ENCODE measurements around the gene ZNF628. TPM values are rescaled to one million over a fixed set of nuclear protein-coding genes. Genes with fewer than 3 reads are reported as not detected.
"Not testable (repeated sequence)": the region's sequence is repeated elsewhere in the genome, so short reads cannot be mapped to it uniquely, and the experiment has no call there.

ZNF628 gene
- polyA plus RNA-seq, 3 donors, result 5.1 to 6.8 (median 5.2) TPM

DNA sequence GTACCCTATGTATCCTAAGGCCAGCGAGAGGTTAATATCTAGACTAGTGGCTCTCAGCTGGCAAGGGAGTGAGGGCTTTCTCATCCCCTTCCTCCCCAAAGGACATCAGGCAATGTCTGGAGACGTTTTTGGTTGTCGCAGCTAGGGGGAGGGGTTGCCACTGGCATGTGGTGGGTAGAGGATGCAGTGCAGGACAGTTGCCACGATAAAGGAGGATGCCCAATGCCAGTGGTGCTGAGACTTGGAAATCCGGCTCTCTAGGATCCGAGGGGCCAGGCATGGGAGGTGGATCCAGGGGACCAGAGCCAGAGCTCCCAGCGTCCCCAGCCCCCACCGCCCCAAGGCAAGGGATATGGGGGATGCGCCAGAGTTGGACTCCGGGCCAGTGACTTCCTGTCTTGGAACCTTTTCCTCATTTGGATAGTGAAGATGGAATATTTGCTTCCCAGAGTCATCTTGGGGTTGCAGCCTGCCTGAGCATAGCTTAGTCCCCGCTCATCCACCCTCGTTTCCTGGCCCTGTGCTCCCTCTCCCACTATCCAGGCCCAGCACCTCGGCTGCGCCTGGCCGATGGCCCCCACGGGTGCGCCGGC, 16.7 kb downstream of the ZNF628 start:
- DNase-seq, result no peak

DNA sequence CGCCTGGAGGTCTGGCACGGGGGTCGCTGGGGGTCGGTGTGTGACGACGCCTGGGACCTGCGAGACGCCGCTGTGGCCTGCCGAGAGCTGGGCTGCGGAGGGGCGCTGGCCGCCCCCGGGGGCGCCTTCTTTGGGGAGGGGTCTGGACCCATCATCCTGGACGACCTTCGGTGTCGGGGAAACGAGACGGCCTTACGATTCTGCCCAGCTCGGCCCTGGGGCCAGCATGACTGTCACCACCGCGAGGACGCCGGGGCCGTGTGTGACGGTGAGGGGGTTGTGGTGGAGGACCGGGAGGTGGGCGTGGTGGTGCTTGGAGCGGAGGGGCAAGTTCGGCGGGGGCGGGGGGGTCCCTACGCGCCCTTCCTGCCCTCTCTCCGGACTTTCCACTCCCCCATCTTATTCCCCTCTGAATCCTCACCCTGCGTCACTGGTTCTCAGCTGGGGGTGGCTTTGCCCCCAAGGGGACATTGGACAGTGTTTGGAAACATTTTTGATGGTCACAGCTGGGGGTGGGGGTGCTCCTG, 17.3 kb downstream of the ZNF628 start:
- DNase-seq, result no peak

DNA sequence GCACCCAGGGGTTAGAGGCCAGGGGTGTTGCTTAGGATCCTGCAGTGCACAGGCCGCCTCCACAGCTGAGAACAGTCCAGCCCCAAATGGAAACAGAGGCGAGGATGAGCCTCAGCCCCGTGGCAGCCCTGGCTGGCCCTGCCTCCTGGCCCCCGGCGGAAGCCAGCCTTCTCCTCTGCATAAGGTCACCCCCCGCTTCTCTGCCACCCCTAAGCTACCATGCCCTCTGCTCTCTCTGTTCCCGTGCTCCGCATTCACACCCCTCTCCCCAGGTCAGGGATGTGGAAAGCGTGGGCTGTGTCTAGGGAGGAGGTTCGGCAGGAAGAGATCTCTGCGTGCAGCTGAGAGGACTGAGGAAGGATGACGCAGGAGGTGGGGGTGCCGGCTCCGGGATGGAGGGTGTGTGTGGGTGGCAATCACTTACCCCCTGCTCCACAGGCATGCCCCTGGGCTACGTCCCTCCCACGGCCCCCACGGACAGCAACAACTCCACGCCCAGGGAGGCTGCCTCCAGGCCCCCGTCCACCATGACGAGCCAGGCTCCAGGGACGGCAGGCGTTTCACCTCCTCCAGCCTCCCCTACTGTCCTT, 17.9 kb downstream of the ZNF628 start:
- no peak for DNase-seq

DNA sequence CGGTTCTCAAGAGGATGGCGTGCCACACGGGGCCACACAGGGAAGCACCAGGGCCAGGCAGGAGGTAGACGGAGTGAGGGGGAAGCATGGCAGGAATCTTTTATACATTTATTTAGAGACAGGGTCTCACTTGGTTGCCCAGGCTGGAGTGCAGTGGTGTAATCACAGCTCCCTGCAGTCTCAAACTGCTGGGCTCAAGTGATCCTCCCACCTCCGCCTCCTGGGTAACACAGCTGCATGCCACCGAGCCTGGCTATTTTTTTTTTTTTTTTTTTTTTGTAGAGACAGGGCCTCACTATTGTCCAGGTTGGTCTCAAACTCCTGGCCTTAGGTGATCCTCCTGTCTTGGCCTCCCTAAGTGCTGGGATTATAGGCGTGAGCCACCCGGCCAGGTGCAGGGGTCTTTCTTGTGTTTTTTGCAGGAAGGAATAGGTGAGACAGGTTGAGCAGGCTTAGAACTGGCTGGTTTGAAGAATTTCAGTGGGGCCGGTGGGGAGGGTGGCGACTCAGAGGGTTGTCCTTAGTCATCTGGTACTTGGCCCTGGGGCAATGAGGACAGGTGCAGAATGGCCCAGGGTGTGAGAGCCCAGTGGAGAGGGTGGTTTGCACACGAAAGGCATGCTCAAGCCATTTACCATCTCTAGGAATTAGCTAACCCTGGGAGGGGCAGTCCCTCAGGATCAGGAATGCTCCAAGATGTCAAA, 19.4 kb downstream of the ZNF628 start:
- DNase-seq, result no peak

DNA sequence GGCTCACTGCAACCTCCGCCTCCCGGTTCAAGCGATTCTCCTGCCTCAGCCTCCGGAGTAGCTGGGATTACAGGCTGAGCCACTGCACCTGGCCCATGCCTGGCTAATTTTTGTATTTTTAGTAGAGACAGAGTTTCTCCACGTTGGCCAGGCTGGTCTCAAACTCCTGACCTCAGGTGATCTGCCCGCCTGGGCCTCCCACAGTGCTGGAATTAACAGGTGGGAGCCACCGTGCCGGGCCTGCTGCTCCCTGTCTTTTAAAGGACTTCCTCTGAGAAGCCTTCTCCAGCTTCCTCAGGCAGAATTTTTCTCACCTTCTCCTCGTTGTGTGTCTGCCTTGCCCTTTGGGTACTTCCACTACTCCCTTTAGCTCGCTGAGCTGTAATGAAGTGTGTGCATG, 20.4 kb downstream of the ZNF628 start:
- not testable (repeated sequence) for DNase-seq

DNA sequence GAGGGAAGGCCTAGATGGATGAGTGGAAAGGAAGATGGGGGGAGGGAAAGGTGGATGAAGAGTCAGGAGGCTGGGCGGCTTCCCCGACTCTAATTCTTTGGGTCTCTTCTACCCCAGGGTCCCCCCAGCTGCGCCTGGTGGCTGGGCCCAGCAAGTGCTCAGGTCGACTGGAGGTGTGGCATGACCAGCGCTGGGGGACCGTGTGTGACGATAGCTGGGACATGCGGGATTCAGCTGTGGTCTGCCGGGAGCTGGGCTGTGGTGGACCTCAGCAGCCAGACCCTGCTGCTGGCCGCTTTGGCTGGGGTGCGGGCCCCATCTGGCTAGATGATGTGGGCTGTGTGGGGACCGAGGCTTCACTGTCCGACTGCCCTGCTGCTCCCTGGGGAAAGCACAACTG, 21.3 kb downstream of the ZNF628 start:
- no peak for DNase-seq

DNA sequence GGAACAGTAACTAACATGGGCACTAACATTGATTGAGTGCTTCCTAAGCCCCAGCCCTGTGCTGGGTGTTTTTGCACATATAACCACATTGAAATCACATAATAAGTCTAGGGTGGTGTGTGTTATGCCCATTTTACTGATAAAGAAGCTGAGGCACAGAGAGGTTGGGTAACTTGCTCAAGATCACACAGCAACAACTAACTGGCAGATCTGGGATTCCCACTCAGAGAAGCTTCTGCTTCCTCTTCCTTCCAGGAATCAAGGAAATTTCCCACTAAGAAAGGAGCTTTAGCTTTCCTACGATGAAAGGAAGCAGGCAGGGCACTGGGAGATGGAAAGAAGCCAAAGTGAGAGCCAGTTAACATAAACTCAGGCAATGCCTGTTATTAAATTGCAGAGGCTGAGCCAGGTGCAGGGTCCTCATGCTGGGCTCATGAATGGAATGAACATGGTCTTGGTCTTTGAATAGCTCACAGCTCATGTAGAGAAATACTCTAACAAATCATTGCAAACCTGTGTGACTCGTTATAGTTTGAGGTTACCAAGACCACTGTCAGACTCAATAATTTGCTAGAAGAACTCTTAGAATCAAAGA, 21.9 kb downstream of the ZNF628 start:
- DNase-seq, result no peak

DNA sequence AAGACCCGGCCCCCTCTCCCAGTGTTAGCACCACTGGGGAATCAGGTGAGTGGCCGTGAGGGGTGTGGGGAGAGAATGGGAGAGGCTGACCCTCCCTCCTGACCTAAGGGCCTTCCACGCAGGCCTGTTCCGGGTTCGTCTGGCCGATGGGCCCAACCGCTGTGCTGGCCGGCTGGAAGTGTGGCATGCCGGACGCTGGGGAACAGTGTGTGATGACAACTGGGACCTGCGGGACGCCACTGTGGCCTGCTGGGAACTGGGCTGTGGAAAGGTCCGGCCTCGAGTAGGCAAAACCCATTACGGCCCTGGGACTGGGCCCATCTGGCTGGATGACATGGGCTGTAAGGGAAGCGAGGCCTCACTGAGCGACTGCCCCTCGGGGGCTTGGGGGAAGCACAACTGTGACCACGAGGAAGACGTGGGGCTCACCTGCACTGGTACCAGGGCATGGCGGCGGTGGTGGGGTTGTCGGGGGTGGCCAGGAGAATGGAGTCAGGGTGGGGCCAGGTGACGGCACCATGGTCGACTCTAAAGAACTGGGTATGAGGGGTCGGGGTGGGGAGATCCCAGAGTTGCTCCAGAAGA, 24.0 kb downstream of the ZNF628 start:
- no peak for DNase-seq

DNA sequence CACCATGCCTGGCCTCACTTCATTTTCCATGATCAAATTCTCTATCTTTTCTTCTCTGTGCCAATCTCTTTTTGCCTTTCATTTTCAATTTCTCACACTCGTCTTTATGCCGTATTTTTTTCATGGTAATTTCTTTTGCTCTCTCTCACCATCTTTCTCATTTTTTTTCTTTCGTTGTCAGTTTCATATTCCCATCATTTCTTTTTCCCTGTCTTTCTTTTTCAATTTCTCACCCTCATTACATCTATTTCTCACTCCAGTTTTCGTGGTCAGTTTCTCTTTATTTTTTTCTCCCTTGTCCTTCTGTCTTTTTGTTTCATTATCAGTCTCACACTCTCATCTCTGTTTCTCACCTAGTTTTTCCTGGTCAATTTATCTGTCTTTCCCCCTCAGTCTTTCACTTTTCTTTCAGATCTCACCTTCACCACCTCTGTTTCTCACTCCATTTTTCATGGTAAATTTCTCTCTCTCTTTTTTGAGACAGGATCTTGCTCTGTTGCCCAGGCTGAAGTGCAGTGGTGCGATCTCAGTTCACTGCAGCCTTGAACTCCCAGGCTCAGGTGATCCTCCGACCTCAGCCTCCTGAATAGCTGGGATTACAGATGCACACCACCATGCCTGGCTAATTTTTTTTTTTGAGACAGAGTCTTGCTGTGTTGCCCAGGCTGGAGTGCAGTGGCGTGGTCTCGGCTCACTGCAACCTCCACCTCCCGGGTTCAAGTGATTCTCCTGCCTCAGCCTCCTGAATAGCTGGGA, 26.0 kb downstream of the ZNF628 start:
- no peak for DNase-seq

DNA sequence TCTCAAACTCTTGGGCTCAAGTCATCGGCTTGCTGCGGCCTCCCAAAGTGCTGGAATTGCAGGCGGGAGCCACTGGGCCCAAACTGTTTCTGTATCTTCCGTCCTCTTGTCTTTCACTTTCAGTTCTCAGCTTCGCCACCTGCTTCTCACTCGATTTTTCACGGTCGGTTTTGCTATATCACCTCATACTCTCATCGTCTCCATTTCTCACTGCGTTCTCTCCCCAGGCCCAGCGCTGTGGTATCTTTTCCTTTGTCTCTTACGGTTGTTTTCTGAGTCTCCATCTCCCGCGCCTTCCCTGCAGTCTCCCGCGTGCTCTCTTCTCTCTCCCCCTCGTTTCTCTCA, 26.7 kb downstream of the ZNF628 start:
- no peak for DNase-seq

DNA sequence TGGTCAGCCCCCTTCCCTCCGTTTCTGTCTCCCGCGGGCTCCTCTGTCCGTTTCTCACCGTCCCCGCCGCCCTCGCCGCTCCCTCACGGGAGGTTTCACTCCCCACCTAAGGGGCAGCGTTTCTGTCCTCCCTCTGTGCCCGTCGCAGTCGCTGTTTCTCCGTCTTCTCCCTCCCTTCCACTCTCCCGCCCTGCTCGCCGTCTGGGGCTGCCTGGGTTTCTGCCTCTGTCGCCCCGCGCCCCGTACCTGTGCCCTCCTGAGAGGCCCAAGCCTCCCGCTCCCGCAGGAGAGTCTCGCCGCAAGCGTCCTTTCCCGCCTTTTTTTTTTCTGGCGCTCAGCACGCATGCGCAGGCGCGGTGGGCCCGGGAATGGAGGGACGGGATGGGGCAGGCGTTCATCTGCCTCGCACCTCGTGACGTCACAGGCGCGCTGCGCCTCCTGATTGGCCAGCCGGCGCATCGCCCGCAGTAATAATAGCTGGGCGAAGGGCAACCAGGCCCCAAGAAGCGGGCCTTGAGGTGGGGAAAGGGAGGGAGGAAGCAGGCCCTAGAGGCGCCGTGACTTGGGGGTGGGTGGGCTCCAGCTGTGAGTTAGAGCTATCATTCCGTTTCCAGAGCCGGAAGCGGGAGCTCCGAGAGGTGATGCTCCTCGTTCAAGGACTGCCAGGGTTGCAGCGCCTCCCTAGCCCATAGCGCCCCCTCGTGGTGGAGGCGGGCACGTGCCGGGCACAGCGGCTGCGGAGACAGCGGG, 27.3 kb downstream of the ZNF628 start:
- DNase-seq, result peak; percentile 89

DNA sequence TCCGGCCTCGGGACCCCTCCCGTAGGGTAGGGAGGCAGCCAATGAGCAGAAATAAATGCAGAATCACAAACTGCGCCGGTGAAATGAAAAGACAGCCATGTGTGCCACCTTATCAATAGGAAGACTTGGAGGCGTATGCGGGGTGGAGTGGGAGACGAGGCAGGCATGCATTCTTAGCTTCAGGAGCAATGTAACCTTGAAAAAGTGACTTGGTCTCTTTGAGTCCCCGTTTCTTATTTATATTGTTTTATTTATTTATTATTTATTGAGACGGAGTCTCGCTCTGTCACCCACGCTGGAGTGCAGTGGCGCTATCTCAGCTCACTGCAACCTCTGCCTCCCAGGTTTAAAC, 27.8 kb downstream of the ZNF628 start:
- DNase-seq, result no peak

DNA sequence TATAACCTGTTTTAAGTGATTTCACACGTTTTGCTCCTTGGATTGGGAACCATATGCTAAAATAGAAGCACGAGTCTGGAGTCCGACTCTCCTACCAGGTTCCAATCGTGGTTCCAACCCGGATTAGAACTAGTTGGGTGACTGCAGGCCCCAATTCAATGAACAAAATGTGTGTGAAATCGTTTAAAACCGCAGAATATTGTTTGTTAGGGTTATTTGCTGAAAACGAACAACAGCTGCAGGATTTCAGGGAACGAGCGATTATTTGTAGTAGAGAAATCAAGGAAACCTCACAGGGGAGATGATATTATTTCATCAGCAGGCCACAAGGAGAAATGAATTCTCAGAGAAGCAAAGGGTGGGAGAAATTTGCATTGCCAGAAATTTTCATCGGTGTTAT, 28.6 kb downstream of the ZNF628 start:
- DNase-seq, result no peak

DNA sequence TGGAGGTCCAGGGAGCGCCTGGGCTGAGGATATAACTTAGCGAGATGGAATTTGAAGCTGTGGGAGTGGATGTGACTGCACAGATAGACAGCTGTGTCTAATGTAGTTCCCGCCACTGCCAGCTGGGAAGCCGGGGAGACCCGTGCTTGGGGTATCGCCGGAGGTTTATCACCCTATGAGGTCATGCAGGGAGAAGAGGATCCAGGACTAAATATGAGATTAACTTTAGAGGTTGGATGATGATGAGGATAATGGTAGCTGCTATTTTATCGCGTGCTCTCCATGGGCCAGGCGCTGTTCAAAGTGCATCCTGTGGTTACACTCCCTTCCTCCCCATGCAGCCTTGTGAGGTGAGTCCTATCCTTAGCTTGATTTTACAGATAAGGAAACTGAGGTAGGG, 31.7 kb downstream of the ZNF628 start:
- no peak for DNase-seq

DNA sequence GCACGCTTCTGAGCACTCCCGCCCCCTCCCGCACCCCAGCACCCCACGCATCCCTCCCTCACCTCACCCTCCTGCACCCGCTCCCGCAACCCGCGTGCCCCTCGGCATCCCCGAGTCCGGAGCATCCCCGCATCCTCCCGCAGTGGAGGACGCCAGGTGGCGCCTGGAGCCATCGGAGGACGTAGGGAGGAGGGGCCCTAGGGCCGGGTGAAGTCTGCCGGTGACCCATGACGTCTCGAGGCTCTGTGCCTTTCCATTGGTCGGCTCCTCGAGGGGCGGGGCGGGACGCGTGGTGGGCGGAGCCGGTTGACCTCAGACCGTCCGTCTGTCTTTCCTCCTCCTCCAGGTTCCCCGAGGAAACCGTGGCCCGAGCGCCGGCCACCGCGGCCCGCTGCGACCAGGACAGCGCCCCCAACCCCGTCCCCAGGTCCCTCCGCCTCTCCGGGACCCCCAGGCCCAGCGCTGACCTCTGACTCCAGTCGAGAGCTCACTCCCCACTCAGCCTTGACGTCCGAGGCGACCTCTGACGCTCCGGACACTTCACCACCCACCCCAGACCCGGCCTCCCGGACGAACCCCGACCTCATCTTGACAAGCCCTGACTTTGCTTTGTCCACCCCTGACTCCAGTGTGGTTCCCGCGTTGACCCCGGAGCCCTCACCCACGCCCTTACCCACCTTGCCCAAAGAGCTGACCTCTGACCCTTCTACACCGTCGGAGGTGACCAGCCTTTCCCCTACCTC, 40.6 kb downstream of the ZNF628 start:
- peak; percentile 90 for DNase-seq

DNA sequence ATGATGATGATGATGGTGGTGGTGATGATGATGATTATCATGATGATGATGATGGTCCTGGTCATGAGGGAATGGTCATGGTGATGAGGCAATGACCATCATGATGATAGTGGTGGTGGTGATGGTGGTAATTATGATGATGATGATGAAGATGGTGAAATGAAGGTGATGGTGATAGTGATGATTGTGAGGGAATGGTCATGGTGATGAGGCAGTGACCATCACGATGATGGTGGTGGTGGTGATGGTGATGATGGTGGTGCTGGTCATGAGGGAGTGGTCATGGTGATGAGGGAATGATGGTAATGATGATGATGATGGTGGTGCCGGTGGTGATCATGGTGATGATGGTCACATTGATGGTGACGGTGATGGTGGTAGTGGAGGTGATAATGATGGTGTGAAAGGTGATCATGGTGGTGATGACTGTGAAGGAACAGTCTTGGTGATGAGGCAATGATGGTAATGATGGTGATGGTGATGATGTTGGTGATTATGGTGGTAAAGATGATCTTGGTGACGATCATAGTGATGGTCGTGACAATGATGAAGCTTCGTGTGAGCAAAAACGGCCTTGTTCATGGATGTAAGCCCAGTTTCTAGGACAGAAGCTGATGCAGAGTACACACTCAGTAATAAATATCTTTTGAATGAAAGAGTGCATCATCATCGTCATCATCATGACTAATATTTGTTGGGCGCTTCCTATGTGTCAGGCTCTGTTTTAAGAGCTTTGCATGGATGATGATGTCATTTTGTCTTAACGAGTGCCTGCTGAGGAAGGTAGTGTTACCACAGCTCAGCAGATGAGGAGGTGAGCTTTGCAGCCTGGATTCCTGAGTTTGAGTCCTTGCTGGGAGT, 43.3 kb downstream of the ZNF628 start:
- DNase-seq, result no peak

DNA sequence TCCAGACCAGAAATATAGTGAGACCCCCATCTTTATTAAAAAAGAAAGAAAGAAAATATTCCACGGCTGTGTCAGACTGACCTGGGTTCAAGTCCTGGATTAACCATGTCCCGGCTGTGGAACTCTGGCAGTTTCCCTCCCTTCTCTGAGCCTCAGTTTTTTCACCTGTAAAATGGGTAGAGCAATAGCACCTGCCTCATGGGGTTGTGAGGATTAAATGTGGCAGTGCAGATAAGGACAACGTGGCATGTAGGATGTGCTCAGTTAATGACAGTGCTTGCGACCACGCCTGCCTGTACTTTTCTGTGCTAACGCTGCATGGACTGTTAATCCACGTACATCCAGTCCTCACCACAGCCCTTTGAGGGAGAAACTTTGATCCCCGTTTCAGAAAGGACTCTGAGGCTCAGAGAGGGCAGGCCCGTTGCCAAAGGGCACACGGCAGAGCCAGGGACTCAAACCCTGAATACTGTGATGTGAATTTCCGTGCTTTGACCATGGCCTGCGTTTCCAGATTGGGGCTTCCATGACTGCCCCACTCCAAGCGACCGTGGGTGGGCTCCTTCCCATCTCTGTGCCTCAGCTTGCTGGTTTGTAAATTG, 44.4 kb downstream of the ZNF628 start:
- no peak for DNase-seq

DNA sequence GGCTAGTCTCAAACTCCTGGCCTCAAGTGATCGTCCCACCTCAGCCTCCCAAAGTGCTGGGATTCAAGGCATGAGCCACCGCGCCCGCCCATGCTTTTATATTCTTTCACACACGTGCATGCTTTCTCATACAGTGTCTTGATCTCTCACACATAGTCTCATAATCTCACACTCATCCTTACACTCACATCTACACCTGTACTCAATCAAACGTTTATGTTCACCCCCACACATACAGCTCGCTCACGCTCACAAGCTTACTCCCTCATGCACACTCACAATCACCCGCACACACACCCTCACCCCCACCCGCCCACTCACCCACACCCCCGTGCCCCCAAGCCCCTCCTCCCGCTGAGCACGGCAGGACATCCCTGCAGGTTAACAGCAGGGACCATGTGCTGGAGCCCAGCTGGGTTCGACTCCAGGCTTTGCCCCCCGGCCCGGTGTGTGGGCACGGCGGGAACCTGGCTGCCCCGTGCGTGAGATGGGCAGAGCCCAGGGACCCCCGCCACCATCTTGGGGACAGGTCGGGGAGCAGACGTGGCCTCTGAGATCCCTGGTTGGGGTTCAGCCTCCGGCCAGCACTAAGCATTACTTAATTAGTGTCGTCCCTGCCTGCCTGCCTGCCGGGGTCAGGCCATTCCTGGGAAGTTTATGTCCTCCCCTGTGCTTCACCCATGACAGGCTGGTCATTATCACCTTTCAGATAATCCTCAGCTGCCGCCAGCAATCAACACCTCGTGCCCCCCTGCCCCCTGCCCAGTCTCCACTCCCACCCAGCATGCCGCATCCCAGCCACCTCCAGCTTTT, 49.1 kb downstream of the ZNF628 start:
- DNase-seq, result peak; percentile 50
